ENCODE results near the gene CAMKMT.

Gene CAMKMT

GRCh38 chr2:44713170-44713569 lies 351.4 kb downstream of the CAMKMT start:
- H3K36me3 ChIP-seq (ENCODE audit: low read depth): no peaks in the 10 kb centered on the region
- ATAC-seq (ENCODE audit: low read depth) (no peak), DNase-seq (ENCODE audit: low spot score) (no peak)
- H3K9me3 ChIP-seq (ENCODE audit: severe bottlenecking): no peaks in the 10 kb centered on the region
- no peak overlapping the region for H3K27ac ChIP-seq (ENCODE audit: poor library complexity, severe bottlenecking)
- H3K27me3 ChIP-seq (ENCODE audit: insufficient read depth, poor library complexity, severe bottlenecking): no peaks in the 10 kb centered on the region
- TF ChIP-seq CTCF (IDR thresholded peaks at IDR 0.05; ENCODE audit: poor library complexity, severe bottlenecking): no peak
- H3K4me3 ChIP-seq (ENCODE audit: severe bottlenecking): no peak overlapping the region
- peaks cover 6% of the 10 kb centered on the region for H3K4me1 ChIP-seq (ENCODE audit: insufficient read depth, poor library complexity, severe bottlenecking)

GRCh38 chr2:44715671-44716081 lies 353.9 kb downstream of the CAMKMT start:
- Histone ChIP-seq H3K27me3 (ENCODE audit: insufficient read depth, poor library complexity, severe bottlenecking) (no peaks in the 10 kb centered on the region), H3K36me3 (ENCODE audit: low read depth) (no peaks in the 10 kb centered on the region), H3K4me3 (ENCODE audit: severe bottlenecking) (no peak overlapping the region), H3K27ac (ENCODE audit: poor library complexity, severe bottlenecking) (no peak overlapping the region), H3K4me1 (ENCODE audit: insufficient read depth, poor library complexity, severe bottlenecking) (no peaks in the 10 kb centered on the region), H3K9me3 (ENCODE audit: severe bottlenecking) (no peaks in the 10 kb centered on the region)
- ATAC-seq (ENCODE audit: low read depth) (peak; percentile 76), DNase-seq (ENCODE audit: low spot score) (no peak)
- peak; percentile 82 for TF ChIP-seq CTCF (IDR thresholded peaks at IDR 0.05; ENCODE audit: poor library complexity, severe bottlenecking)

- H3K27ac ChIP-seq (ENCODE audit: poor library complexity, severe bottlenecking): no peak overlapping the region
- H3K4me1 ChIP-seq (ENCODE audit: insufficient read depth, poor library complexity, severe bottlenecking): no peaks in the 10 kb centered on the region
- H3K36me3 ChIP-seq (ENCODE audit: low read depth): no peaks in the 10 kb centered on the region
- no peak for DNase-seq (ENCODE audit: low spot score)
- no peaks in the 10 kb centered on the region for H3K9me3 ChIP-seq (ENCODE audit: severe bottlenecking)
- no peaks in the 10 kb centered on the region for H3K27me3 ChIP-seq (ENCODE audit: insufficient read depth, poor library complexity, severe bottlenecking)
- no peak overlapping the region for H3K4me3 ChIP-seq (ENCODE audit: severe bottlenecking)
- no peak for TF ChIP-seq CTCF (IDR thresholded peaks at IDR 0.05; ENCODE audit: poor library complexity, severe bottlenecking)
- no peak for ATAC-seq (ENCODE audit: low read depth)
Measured at GRCh38 chr2:44716131-44716530, 354.4 kb downstream of the CAMKMT start.

- Histone ChIP-seq H3K27ac (ENCODE audit: poor library complexity, severe bottlenecking) (no peak overlapping the region), H3K4me1 (ENCODE audit: insufficient read depth, poor library complexity, severe bottlenecking) (no peaks in the 10 kb centered on the region), H3K27me3 (ENCODE audit: insufficient read depth, poor library complexity, severe bottlenecking) (no peaks in the 10 kb centered on the region), H3K4me3 (ENCODE audit: severe bottlenecking) (no peak overlapping the region), H3K36me3 (ENCODE audit: low read depth) (no peaks in the 10 kb centered on the region), H3K9me3 (ENCODE audit: severe bottlenecking) (no peaks in the 10 kb centered on the region)
- ATAC-seq (ENCODE audit: low read depth): no peak
- DNase-seq (ENCODE audit: low spot score): no peak
- TF ChIP-seq CTCF (IDR thresholded peaks at IDR 0.05; ENCODE audit: poor library complexity, severe bottlenecking): no peak
Measured at GRCh38 chr2:44718431-44718830, 356.7 kb downstream of the CAMKMT start.

- Histone ChIP-seq H3K4me3 (ENCODE audit: severe bottlenecking) (no peak overlapping the region), H3K36me3 (ENCODE audit: low read depth) (no peaks in the 10 kb centered on the region), H3K27ac (ENCODE audit: poor library complexity, severe bottlenecking) (no peak overlapping the region), H3K27me3 (ENCODE audit: insufficient read depth, poor library complexity, severe bottlenecking) (no peaks in the 10 kb centered on the region), H3K4me1 (ENCODE audit: insufficient read depth, poor library complexity, severe bottlenecking) (no peaks in the 10 kb centered on the region), H3K9me3 (ENCODE audit: severe bottlenecking) (no peaks in the 10 kb centered on the region)
- DNase-seq (ENCODE audit: low spot score) (no peak), ATAC-seq (ENCODE audit: low read depth) (no peak)
- no peak for TF ChIP-seq CTCF (IDR thresholded peaks at IDR 0.05; ENCODE audit: poor library complexity, severe bottlenecking)
Measured at GRCh38 chr2:44719562-44719961, 357.8 kb downstream of the CAMKMT start.

Measured in RWPE2 (cell line).